AG10803 (cell line): ENCODE results near the gene CPA5.
"Not testable (repeated sequence)": the region's sequence is repeated elsewhere in the genome, so short reads cannot be mapped to it uniquely, and the experiment has no call there.

Experiments
- DNase-seq: peaks from one replicate; pipeline ENCODE4 v3.0.0; 2010; ENCODE audit warnings: low read depth
- H3K4me3 ChIP-seq: 2 replicates; pipeline ENCODE4 v1.5.1; 2011; ENCODE audit warnings: mild to moderate bottlenecking, low read length, control low read depth
- TF ChIP-seq, protein P1 (sequence below): conservative IDR thresholded peaks from 2 replicates; pipeline ENCODE4 v1.5.1; 2011; ENCODE audit warnings: mild to moderate bottlenecking, low read length, control low read depth, inconsistent platforms

The CPA5 gene

DNA sequence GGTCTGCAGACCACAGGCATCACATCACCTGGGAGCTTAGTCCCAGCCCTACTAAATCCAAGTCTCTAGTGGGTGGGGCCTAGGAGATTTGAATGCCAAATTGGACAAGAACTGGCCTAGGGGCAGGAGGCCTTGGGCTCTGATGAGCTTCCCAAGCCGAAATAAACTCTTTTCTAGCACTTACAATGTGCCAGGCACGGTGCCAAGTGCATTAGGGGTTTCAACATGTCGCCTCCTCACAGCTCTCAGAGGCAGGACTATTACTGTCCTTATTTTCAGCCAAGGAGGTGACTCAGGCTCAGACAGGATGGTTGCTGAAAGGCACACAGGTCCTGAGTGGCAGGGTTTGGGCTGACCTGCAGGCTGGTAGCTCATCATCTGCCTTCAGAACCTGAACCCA is 26.4 kb downstream of the CPA5 start:
- no peak overlapping the region for H3K4me3 ChIP-seq
- DNase-seq, result peak; percentile 79
- TF ChIP-seq, protein P1, sequence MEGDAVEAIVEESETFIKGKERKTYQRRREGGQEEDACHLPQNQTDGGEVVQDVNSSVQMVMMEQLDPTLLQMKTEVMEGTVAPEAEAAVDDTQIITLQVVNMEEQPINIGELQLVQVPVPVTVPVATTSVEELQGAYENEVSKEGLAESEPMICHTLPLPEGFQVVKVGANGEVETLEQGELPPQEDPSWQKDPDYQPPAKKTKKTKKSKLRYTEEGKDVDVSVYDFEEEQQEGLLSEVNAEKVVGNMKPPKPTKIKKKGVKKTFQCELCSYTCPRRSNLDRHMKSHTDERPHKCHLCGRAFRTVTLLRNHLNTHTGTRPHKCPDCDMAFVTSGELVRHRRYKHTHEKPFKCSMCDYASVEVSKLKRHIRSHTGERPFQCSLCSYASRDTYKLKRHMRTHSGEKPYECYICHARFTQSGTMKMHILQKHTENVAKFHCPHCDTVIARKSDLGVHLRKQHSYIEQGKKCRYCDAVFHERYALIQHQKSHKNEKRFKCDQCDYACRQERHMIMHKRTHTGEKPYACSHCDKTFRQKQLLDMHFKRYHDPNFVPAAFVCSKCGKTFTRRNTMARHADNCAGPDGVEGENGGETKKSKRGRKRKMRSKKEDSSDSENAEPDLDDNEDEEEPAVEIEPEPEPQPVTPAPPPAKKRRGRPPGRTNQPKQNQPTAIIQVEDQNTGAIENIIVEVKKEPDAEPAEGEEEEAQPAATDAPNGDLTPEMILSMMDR, result no peak

DNA sequence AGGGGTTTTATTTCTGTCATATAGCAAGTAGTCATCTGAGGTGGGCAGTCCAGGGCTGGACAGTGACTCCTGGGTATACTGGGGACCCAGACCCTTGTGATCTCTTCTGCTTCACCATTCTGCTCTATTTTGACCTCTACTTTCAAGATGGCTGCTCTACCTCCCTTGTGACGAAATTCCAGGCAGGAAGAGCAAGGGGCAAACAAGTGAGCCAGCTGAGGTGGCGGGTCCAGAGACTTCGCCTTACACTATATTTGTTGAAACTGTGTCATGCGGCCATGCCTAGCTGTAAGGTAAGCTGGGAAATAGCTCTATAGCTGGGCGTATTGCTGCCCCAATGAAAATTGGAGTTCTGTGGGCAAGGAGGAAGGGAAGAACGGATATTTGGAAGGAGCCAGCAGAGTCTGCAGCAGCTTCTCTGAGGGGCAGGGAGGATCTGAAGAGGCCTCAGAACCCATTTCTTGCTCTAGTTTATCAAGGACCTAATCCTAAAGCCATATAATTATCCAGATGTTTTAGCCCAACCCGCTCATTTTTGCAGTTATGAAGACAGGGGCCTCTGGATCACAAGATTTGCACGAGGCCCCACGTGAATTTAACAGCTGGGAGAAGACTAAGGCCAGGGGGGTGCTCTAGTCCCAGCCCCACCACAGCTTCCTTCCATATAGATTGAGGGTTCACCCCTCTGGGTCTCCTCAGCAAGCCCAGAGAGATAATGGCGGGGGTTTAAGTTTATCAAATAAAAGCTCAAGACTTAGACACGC is 28.0 kb downstream of the CPA5 start:
- H3K4me3 ChIP-seq, result no peak overlapping the region
- TF ChIP-seq, protein P1, result no peak

DNA sequence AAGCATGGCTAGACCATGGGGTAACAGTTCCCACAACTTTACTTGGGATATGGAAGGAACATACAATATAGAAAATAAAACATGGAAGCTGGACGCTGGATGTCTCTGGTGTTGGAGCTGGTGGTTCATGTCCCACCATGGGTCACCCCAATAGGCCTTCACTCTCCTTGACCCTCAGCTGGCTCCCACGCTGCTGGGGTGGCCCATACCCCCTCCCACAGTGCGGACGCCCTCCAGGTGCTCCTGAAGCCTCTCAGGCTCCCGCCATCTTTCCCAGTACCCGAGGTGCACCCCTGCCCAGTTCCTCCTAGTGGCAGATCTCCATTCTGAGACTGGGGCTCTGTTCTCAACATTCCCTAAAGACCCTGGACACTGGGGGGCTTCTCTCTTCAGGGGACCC is 29.9 kb downstream of the CPA5 start:
- TF ChIP-seq, protein P1, result no peak
- H3K4me3 ChIP-seq, result no peak overlapping the region

More for the DNA sequence above, 28.0 kb downstream of the CPA5 start:
- DNase-seq, result no peak

DNA sequence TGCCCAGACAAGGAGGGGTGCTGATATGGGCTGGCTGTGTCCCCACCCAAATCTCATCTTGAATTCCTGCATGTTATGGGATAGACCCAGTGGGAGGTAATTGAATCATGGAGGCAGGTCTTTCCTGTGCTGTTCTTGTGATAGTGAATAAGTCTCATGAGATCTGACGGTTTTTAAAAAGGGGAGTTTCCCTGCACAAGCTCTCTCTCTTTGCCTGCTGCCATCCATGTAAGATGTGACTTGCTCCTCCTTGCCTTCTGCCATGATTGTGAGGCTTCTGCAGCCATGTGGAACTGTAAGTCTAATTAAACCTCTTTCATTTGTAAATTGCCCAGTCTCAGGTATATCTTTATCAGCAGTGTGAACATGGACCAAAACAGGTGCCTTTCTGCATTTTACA is 31.8 kb downstream of the CPA5 start:
- DNase-seq, H3K4me3 ChIP-seq: not testable (repeated sequence)

More for the DNA sequence above, 29.9 kb downstream of the CPA5 start:
- no peak for DNase-seq

DNA sequence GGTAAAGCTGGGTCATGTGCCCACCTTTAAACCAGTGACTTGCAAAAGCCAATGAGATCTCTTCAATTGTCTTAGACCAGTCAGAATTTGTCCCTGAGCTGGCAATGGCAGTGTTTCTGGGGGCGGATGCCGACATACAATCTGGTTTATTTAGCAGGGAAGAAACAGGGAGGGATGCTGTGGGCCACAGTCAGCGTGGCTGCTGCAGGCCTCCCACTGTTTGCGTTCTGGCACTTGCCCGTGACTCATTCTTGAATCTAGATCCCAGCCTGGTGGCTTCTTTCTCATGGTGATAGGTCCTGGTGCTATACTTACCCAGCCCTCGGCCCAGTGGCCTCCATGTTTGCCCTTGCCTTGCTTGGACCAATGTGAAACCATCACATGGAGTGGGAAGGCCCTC is 32.6 kb downstream of the CPA5 start:
- no peak overlapping the region for H3K4me3 ChIP-seq
- TF ChIP-seq, protein P1, result no peak
- no peak for DNase-seq

DNA sequence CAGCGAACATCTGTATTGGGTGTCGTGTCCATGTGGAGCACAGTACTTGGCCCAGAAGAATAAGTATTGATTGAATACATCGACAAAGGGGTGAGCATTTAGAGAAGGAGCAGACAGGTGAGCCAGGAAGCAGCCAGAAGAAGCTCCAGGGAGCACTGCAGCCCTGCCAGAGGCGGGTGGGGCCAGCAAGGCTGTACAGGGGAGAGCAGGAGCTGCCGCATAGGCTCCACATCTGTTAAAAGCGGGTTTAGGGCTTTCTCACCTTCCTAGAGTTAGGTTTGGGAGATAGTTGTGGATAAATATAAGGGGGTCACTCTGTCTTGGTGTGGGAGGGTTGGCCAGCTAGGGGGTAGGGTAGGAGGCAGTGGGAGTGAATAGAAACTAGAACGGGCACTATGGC is 34.4 kb downstream of the CPA5 start:
- DNase-seq, result no peak
- TF ChIP-seq, protein P1, result no peak
- no peak overlapping the region for H3K4me3 ChIP-seq

DNA sequence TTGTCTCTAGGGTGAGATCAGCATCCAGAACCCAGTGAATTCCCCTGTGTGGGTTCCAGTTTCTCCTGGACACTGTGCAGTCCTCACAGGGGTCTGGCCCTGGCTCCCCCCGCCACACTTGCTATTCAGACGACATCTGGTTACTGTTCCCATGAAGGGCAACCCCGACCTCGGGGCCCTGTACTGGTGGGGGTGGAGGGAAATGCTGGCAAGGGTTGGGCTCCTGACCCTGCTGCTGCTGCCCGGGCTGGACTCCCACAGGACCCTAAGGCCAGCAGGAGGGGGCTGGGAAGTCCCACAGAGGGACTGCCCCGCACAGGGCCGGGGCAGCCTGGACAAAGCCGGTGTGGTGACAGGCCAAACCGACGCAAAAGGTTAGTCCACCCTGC is 34.9 kb downstream of the CPA5 start:
- DNase-seq, result no peak
- TF ChIP-seq, protein P1, result no peak
- H3K4me3 ChIP-seq, result no peak overlapping the region
